GM18508 (cell line): Measurements from ENCODE around the gene RPIA.
"Not testable (repeated sequence)": the region's sequence is repeated elsewhere in the genome, so short reads cannot be mapped to it uniquely, and the experiment has no call there.

ENCODE experiments used
- ATAC-seq: cut with Tn5 transposase; IDR thresholded peaks from one replicate; pipeline ENCODE4 v1.9.1; 2021; ENCODE audit warnings: moderate number of reproducible peaks; ENCODE audit not compliant: insufficient read depth, unreplicated experiment

The RPIA gene

GRCh38 chr2:88729061-88729745 is 37.7 kb downstream of the RPIA start:
- ATAC-seq, result no peak

- ATAC-seq, result no peak
These were observed 41.9 kb downstream of the RPIA start for GRCh38 chr2:88733155-88733902.

DNA sequence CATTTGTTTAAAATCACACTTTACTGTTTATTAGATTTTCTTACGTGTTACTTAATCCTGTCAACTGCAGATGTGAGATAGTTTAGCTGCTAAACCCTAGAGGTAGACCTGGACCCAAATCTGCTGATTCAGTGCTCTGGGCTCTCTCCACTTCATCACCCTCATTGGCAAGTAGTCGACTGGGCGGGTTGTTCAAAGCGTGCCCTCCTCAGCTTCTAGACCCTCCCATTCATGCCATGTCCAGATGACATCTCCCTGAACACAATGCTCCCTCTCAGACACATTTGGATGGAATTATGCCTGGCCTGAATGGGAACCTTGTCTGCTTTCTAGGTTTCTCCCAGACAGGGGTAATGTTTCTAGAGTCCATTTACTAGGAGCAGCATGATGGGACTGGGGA is 43.7 kb downstream of the RPIA start:
- no peak for ATAC-seq

DNA sequence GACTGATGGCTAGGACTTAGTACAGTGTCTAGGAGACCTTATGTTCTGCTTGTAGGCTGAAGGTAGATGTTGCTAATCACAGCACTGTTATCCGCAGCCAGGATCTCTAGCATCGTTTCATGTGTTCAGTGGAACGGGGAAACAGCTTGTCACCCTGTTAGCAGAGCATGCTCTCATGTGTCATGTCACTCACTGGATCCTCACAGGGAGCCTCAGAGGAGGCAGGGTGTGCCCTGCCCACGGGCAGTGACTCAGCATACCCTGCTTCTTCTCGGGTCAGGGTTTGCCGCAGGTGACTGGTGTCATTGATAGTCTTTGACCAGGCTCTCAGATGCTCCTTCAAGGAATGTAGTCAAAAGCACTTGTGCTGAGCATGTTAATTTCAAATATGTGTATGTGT is 44.4 kb downstream of the RPIA start:
- no peak for ATAC-seq

DNA sequence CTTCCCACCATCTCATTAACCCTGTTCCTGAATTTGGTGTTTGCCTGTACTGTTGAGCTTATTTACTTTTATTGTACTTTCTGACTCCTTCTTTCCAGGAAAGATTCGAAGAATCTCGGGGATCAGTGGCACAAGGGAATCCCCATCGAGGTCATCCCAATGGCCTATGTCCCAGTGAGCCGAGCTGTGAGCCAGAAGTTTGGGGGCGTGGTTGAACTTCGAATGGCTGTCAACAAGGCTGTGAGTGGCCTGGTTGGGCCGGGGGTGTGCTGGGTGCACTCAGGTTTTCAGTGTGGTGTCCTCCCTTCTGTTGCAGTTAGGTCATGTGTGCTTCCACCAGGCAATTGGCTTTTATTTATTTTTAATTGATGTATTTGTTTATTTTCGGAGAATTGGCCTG is 45.0 kb downstream of the RPIA start:
- ATAC-seq, result no peak

GRCh38 chr2:88737385-88737784 is 45.9 kb downstream of the RPIA start:
- ATAC-seq, result no peak

DNA sequence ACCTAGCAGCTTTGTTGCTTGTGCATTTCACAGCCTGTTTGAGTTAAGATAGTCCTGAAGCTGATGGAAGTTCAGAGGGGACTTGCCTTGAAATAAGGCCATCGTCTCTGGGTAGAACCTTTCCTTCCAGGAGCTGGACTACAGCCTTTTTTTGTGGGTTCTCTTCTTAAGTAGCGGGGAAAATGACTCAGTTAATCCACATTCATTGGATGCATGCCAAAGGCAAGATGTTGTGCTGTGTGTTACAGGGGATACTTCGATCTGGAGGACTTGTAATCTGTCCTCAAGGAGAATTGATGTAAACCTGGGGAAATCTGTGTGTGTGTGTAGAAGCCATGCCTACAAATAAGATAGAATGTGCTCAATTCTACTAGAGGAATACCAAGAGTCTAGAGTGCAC is 46.8 kb downstream of the RPIA start:
- no peak for ATAC-seq

GRCh38 chr2:88739985-88740600 is 48.6 kb downstream of the RPIA start:
- ATAC-seq, result no peak

- no peak for ATAC-seq
These were observed 55.5 kb downstream of the RPIA start for GRCh38 chr2:88746929-88747490.

- ATAC-seq, result no peak
These were observed 56.5 kb downstream of the RPIA start for GRCh38 chr2:88747990-88748389.

DNA sequence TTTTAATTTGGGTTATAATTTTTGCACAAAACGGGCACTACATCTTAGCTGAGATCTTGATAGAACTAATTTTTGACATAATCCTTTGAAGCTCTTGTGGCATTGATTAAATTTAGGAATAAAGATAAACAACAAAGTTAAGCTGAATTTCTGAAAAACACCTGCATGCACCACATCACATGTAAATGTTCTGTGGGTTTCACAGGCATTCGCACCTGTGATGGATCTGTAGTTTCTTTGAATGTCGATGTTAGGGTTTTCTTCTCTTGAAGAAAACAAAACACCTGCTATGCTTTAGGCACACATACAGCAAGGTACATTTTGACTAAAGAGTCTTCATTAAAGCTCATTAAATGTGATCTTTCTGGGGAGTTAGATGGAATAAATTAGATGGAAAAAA is 60.3 kb downstream of the RPIA start:
- no peak for ATAC-seq

- ATAC-seq, result peak; percentile 81
These were observed 62.5 kb downstream of the RPIA start for GRCh38 chr2:88753833-88754584.

DNA sequence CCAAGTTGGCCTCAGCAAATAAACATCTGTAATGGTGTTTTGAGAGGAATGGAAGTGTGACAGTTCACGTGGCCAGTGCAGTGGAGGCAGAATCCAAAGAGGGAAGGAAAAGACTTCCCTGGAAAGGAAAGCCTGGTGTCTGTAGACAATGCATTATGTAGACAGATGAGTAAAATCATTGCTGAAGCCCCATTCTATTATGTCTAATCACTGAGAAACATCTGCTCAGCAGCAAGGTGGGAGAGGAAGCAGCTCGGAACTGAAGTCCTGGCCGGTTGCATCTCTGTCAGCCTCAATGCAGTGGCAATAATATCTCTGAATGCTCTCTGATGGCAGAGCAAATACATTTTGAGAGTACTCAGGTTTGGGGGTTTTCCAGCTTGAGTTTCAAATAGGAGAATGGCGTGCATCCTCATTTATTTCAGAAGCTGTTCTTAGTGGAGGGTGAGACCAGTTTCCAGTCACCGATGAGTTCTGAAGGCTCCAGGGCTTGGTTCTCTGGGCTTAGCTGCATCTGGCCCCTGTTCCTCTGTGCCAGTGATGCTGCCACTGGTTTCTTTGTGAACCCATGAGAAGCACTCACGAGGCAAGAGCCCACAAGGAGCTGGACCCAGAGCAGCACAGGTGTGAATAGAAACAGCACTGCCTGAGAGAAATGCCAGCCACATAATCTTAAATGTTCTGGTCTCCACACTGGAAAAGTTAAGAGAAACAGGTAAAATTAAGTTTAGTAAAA is 63.3 kb downstream of the RPIA start:
- peak; percentile 38 for ATAC-seq

- ATAC-seq, result no peak
These were observed 64.4 kb downstream of the RPIA start for GRCh38 chr2:88755836-88756235.

- no peak for ATAC-seq
These were observed 65.6 kb downstream of the RPIA start for GRCh38 chr2:88757025-88757424.

GRCh38 chr2:88758702-88759101 is 67.2 kb downstream of the RPIA start:
- ATAC-seq, result not testable (repeated sequence)

- ATAC-seq, result no peak
These were observed 69.5 kb downstream of the RPIA start for GRCh38 chr2:88760819-88761598.

- ATAC-seq, result no peak
These were observed 72.8 kb downstream of the RPIA start for GRCh38 chr2:88764141-88764849.

DNA sequence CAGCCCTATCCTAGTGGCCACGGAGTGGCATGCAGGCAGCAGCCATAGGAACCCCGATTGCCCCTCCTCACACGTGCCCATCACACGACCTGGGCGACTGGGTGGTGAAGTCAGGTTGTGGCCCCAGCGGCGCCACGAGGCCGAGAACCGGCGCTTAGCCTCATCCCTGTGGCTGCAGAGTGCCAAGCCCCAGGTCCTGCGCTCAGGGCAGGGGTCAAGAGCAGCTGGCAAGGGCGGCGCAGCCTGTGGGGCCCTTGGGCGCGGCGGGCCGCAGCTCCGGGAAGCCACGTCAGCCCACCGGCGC is 73.3 kb downstream of the RPIA start:
- no peak for ATAC-seq
